ENCODE data around the gene ZNF766.

The ZNF766 gene

DNA sequence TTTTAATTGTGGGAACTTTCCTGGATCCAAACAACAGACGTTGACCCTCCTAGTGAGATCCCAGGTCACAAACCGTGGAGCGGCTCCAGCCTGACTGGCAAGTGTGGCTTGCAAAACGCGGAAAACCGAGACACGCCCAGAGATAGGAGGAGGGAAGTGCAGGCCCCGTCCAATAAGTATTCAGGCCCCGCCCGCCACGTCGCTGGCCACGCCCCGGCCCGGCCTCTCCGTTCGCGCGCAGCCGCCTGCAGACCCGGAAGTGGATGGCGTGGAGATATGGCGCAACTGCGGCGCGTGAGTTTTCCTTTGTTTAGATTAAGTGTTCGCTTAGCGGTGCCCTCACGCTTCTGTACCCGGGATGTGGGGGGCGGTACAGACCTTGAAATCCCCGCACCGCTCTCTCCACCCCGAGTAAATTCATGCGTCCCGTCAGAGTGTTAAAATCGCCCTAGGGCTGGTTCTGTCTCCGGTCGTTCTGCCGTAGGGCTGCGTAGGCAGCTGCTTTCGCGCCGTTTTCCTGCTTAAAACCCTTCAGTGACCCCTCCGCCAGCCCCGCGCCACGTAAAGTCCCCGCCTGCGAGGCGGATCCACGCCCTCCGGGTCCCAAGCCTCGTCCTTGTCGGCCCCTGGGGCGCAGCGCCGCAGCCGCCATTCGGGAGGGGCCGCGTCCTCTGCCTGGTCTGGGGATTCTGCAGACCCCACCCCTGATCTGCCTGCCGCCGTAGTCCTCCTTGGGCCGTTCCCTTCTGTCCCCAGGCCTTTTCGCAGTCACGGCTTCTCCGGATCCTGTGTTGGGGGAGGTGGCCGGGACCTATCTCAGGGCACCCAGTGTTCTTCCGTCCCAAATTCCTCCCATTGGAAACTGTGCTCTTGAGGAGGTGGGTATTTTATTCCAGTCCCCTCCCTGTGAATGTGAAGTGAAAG is at the start of gene ZNF766:
ZNF766 (plus strand) TSS at position 250 of the 924 bp plus-strand sequence; CDS start at position 277, 27 bp downstream.
- Histone ChIP-seq H3K27ac (peak within 1 kb of the TSS; percentile 91), H3K4me3 (ENCODE audit: low read depth, low read length) (peak within 1 kb of the TSS; percentile 95), H3K36me3 (replicated peaks) (no peaks in the 10 kb centered on the region), H3K27me3 (replicated peaks) (no peaks in the 10 kb centered on the region)
- TF ChIP-seq, protein P1, sequence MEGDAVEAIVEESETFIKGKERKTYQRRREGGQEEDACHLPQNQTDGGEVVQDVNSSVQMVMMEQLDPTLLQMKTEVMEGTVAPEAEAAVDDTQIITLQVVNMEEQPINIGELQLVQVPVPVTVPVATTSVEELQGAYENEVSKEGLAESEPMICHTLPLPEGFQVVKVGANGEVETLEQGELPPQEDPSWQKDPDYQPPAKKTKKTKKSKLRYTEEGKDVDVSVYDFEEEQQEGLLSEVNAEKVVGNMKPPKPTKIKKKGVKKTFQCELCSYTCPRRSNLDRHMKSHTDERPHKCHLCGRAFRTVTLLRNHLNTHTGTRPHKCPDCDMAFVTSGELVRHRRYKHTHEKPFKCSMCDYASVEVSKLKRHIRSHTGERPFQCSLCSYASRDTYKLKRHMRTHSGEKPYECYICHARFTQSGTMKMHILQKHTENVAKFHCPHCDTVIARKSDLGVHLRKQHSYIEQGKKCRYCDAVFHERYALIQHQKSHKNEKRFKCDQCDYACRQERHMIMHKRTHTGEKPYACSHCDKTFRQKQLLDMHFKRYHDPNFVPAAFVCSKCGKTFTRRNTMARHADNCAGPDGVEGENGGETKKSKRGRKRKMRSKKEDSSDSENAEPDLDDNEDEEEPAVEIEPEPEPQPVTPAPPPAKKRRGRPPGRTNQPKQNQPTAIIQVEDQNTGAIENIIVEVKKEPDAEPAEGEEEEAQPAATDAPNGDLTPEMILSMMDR (IDR thresholded peaks at IDR 0.05; ENCODE audit: low read depth, low read length, missing control alignments) = no peak
- peak; percentile 95 for DNase-seq
- in situ Hi-C loops (cut with HindIII; ENCODE audit: low pct_ligation_motif_present, low sequenced_read_pairs) = no loop called here

DNA sequence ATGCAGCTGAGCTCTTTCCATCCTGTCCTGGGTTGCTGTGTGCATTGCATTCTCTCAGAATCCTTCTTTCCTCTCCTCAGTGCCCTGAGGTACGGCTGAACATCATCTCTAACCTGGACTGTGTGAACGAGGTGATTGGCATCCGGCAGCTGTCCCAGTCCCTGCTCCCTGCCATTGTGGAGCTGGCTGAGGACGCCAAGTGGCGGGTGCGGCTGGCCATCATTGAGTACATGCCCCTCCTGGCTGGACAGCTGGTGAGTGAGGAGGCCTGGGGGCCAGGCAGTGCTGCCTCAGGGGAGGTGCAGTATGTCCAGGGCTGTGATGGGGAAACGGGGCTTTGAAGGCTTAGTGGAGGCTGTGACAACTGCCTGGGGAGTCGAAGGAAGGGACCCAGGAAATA is 49.8 kb upstream of the ZNF766 start:
- Histone ChIP-seq H3K4me3 (ENCODE audit: low read depth, low read length) (no peak overlapping the region), H3K36me3 (replicated peaks) (peaks cover 99% of the 10 kb centered on the region), H3K27me3 (replicated peaks) (no peaks in the 10 kb centered on the region), H3K27ac (no peak overlapping the region)
- TF ChIP-seq, protein P1 (IDR thresholded peaks at IDR 0.05; ENCODE audit: low read depth, low read length, missing control alignments) = no peak
- DNase-seq = no peak
- in situ Hi-C loops (cut with HindIII; ENCODE audit: low pct_ligation_motif_present, low sequenced_read_pairs) = no loop called here

DNA sequence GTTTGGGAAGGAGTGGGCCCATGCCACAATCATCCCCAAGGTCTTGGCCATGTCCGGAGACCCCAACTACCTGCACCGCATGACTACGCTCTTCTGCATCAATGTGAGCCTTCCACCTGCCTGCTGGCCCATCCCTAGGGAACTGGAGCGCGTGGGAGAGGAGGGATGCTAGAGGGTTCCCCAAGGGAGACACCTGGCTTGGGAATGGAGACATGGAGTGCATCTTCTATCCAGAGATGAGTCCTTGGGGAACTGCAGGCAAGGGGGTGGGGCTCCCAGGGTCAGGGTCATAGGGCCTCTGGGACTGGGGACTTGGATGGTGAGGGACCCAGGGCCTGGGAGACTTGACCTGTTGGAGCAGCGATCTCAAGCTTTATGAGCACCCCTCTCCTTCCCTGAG is 48.4 kb upstream of the ZNF766 start:
- Histone ChIP-seq H3K27ac (no peak overlapping the region), H3K36me3 (replicated peaks) (peaks cover 94% of the 10 kb centered on the region), H3K4me3 (ENCODE audit: low read depth, low read length) (no peak overlapping the region), H3K27me3 (replicated peaks) (no peaks in the 10 kb centered on the region)
- no peak for DNase-seq
- TF ChIP-seq, protein P1 (IDR thresholded peaks at IDR 0.05; ENCODE audit: low read depth, low read length, missing control alignments) = no peak
- in situ Hi-C loops (cut with HindIII; ENCODE audit: low pct_ligation_motif_present, low sequenced_read_pairs) = no loop called here

DNA sequence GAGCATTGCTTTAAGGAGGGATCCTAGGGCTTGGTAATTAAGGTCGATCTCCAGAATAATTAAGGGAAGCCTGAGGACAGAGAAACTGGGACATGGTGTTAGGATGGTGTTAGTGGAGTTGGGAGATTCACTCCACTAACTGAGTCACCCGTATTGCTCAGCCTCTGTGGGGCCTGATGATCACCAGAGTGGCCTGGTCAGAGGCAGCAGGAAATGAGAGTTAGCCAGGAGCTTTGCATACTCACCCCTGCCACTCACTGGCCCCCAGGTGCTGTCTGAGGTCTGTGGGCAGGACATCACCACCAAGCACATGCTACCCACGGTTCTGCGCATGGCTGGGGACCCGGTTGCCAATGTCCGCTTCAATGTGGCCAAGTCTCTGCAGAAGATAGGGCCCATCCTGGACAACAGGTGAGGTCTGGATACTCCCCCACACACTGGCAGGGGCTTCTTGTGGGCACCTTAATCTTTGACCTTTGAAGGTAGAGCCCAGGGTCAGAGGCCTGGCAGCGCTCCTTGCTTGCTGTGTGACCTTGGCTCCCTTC is 47.5 kb upstream of the ZNF766 start:
- Histone ChIP-seq H3K36me3 (replicated peaks) (peaks cover 93% of the 10 kb centered on the region), H3K27me3 (replicated peaks) (no peaks in the 10 kb centered on the region), H3K4me3 (ENCODE audit: low read depth, low read length) (no peak overlapping the region), H3K27ac (no peak overlapping the region)
- DNase-seq = no peak
- TF ChIP-seq, protein P1 (IDR thresholded peaks at IDR 0.05; ENCODE audit: low read depth, low read length, missing control alignments) = no peak
- in situ Hi-C loops (cut with HindIII; ENCODE audit: low pct_ligation_motif_present, low sequenced_read_pairs) = no loop called here

DNA sequence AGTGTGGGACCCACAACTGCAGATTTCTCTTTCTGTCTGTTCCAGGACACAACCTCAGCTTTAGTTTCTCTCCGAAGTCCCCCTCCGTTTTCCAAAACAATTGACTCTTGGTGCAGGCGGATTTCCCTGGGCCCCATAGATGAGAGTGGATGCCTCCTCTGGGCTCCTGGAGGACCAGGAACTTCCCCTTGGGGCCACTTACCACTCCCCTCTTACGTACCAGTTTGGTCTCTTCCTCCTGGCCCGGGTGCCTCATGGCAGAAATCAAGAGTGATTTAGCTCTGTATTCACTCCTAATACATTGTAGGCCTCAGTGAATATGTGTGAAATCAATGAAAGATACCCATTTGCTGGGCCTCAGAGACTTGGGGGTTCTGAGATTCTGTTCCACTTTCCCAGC is 45.2 kb upstream of the ZNF766 start:
- TF ChIP-seq, protein P1 (IDR thresholded peaks at IDR 0.05; ENCODE audit: low read depth, low read length, missing control alignments) = no peak
- no peak for DNase-seq
- no peak overlapping the region for H3K27ac ChIP-seq
- in situ Hi-C loops (cut with HindIII; ENCODE audit: low pct_ligation_motif_present, low sequenced_read_pairs) = no loop called here
- no peak overlapping the region for H3K4me3 ChIP-seq (ENCODE audit: low read depth, low read length)
- no peaks in the 10 kb centered on the region for H3K27me3 ChIP-seq (replicated peaks)
- peaks cover 94% of the 10 kb centered on the region for H3K36me3 ChIP-seq (replicated peaks)

Measured in brain microvascular endothelial cell (primary cell).